G401.6 (cell line): ENCODE results near the gene YOD1.

Source experiments
- FAIRE-seq: peaks from 2 replicates; lab custom pipeline; 2012; peaks lifted over from hg19 to GRCh38; lab: Jason Lieb, UNC

Gene YOD1

DNA sequence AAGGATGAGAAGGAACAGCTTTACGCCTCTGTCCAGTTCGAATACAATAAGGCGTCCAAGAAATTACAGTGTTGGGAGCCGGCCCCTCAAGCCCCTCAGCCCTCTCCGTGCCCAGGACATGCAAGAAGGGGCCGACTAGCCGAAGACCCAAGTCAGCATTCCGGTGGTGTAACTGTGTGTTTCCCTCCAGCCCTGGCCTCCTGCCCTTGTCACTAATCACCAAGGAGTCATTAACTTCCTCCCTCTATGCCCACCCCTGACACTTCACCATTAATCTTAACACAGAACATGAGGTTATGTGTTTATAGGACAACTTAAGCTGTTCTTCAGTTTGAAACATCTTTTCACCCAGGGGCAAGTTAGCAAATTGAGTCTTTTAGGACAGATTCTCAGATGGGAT, 21.2 kb upstream of the YOD1 start:
- no peak for FAIRE-seq

DNA sequence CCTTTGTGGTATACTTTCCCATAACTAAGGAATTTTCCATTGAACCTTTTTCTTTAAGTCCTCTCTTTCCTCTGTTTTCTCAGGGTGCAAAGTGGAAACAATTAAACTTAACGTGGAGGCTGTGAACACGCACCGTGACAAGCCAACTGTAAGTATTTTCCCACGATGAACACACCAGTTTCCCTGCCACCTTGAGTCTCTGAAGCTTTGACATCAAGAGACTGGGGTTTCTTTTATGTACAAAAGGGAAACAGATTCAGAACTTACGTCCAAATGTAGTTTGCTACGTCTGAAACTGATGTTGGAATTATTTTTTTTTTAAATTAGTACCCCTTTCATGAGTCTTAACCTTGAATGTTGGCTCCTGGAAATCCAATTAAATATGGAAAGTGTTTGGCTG, 20.4 kb upstream of the YOD1 start:
- no peak for FAIRE-seq

DNA sequence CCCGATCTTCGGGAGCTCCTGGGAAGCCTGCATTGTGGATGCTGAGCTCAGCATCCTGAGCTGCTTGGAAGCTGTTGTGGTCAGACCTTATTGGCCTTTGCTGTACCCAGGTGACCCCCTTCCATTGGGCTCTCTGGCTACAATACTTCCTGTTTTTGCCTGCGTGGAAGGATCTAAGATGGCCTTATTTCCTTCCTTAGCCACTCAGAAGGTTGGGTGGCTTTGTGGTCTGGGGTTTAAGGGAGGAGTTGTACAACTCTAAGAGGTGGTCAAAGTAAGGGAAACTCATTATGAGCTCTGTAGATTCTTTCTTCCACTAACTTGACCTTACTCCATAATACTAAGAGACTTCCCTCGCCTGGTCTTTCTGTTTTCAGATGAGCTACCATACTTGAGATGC, 19.8 kb upstream of the YOD1 start:
- no peak for FAIRE-seq

DNA sequence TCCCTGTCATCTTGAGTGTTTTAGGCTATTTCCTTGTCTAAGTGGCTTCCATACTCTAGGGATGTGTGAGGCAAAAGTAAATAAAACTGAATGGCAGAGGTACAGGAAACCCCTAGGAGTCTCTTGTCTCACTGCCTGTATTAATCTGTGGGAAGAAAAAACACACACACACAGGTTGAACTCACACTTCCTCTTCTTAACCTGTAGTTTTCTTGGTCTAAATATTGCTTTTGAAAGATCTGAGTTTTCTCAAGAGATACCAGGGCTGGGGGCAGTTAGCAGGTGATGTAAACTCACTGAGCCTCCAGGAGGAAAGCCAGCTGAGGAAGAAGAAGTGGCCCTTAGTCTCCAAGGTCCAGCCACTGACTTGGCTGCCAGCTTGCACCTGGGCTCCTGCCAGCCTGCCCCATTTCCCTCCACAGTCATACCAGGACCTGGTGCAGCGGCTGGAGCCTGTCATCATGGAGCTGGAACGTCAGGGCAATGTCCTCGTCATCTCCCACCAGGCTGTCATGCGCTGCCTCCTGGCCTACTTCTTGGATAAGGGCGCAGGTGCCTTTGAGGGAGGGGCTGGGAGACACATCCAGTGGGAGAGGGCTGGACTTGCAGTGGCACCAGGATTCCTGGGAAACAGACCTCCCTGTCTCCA, 19.0 kb upstream of the YOD1 start:
- FAIRE-seq = no peak

DNA sequence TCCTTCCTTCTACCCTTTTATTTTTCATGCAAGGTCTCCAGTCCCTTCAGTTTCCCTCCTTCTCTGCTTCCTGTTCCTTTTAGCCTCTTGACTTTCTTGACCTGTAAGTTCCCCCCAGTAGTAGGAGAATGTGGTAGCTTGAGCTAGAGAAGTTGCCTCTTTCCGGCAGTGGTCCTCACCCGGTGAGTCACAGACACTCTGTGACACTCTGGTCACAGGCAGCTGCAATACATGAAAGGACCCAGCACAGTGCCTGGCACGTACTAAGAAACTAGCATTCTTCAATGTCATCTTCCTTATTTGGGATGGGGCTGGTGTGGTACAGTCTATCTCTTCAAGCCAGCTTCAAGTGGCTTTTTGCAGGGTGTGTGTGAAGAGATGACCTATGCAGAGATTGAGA, 18.1 kb upstream of the YOD1 start:
- FAIRE-seq = no peak

DNA sequence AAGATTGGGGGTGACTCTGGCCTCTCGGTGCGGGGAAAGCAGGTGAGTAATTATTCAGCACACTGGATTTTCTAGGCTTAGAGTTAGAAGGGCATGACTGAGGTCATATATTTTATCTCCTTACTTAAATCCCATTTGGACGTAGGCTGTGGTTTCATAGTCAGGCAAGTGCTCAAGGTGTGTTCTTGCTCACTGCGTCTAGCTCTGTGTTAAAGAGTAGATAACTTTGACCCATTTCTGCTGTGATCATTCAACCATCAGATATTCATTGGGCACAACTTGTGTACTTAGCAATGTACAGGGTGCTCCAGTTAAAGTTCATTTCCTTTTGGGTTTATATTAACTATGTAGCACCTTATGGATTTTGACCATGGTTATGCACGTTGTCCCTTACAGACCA, 16.7 kb upstream of the YOD1 start:
- FAIRE-seq = no peak

DNA sequence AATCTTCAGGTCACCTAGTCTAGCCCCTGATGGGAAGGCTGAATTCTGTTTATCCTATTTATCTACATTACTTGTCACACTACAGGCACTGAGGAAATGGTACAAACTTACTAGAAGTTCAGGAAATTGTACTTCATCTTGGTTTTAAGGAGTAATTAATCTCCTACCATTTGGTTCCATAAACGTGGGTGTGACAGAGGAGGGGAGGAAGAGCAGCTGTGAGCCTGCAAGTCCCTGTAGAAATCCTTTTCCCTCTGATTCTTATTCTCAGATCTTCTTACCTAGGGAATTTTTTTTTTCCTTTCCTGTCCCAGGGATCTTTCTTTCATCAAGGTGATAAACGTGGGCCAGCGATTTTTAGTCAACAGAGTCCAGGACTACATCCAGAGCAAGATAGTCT, 16.2 kb upstream of the YOD1 start:
- FAIRE-seq = no peak

DNA sequence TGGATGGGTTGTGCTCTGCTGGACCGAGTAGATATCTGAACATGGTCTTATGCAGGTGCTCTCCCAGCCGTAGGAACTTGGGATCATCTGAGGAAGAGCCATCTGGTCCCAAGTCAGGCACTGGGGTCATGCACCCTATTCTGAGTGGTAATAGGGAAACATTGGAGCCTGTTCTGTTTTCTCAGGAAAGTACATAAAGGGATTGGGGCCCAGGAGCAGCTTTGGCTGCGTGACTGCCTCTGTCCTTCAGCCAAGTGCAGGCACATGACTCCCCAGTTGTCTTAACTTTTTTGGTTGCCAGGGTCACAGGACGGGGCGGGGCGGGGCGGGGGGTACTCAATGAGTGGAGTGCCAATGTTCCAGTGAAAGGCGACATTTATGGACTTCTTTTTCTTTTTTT, 13.6 kb upstream of the YOD1 start:
- no peak for FAIRE-seq

DNA sequence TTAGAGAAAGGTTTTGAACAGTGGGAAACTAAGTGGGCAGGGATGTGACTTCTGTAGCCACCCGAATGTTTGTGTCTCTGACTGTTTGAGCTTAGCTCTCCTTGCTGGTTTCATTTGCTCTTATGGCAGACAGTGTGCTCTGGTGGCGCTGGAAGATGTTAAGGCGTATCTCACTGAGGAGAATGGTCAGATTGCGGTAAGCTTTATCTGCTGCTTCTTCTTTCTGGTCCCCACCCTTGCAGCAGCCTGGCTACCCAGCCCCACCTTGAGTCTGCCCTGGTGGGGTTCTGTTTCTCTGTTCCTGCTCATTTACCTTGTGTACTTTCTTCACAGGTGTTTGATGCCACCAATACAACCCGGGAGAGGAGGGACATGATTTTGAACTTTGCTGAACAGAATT, 12.0 kb upstream of the YOD1 start:
- no peak for FAIRE-seq

DNA sequence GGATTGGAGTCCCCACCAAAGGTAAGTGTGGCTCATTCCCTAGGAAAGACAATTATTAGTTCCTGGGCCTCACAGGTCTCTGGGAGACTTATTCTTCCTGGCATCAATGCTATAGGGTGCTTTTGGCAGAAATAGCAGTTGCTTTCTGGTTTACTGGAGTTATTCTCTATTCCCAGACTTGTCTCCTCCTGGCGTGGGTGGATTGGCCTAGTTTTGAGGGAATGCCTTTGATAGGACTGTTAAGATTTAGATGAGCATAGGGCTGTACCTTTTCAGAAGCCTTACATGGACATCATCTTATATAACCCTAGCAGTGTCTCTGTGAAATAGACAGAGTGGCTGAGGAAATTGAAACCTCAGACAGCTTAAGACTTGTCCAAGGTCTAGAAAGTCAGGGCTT, 11.1 kb upstream of the YOD1 start:
- no peak for FAIRE-seq

DNA sequence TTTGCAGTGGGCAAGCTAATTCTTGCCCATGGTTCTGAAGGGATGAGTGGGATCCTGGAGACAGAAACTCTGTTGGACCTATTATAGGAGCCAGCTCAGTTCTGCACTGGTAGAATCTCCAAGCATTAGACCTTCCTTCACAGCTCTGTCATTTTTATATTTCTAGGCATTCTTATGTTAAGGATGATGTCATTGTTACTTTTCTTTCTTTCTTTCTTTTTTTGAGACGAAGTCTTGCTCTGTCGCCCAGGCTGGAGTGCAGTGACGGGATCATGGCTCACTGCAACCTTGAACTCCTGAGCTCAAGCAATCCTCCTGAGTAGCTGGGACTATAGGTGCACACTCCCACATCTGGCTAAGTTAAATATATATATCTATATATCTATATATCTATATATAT, 9.6 kb upstream of the YOD1 start:
- FAIRE-seq = no peak

DNA sequence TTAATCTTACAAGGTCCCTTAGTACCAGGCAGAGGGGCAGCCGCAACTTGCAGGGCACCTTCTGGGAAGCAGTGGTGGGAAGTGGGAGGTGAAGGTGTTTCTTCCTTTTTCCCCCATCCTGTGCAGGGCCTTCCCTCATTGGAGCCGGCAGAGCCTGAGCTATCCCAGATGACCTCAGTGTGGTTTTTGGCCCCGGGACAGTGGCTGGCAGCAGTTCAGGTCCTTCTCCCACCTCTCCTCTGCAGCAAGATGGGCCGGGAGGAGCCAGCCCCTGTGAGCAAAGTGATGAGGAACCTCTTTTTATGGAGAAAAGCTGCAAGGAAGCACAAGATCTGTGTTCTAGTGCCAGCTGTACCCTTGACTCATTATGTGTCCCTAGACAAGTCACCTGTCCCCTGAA, 8.9 kb upstream of the YOD1 start:
- FAIRE-seq = no peak

DNA sequence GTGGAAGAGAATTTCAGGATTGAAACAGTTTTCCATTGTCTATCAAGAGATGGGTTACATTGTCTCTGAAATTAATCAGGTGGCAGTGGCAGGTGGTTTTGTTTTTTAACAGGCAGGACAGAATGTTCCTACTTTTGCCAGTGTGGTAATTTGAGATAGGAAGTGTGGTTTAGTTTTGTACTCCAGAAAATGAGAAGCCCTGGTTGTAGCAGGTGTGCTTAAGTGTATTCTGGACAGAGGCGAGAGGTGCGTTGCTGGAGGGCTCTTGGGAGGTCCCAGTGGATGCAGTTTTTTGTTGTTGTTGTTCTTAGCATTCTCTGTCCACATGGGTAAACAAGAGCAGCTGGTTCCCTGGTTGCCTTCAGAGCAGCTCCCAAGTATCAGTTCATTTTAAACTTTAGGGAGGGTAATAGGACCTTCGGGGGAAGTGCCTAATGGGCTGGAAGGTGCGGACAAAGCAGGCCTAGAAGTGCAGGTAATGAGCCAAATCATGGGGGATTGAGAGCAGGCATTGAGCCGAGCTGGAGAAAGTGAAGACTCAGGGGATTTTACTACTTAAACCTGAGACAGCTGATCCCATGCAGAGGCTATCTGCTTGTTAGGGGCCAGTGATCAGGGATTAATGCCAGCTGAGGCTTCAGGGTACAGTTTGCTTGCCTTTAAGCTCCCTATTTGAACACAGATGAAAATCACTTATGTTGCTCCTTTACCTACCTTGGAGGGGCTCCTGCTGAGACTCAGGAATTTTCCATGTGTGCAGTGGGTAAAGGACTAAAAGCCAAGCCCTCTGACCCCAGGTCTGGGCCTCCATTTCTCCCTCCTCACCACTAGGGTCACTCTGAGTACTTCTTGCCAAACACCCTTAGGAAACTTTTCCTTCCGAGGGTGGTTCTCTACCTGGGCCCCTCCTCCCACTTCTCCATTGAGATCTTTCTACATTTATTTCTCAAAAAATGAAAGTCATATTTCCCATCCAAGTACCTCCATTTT, 8.2 kb upstream of the YOD1 start:
- FAIRE-seq = no peak

DNA sequence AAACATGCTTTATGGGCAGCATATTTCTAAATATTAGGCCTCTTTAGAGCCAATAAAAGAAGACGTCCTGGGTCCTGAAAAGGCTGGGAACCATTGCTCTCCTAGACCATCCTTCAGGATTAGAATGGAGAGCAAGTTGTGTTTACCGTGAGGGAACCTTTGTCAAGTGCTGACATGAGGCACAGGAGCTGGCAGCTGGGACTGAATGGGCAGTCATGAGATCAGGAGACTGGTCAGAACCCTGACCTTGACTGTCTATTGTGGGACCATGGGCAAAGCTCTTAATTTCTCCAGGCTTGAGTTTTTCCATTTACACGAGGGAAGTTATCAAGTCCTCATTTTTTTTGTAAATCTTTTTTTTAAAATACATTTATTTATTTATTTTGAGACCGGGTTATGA, 7.2 kb upstream of the YOD1 start:
- FAIRE-seq = no peak

DNA sequence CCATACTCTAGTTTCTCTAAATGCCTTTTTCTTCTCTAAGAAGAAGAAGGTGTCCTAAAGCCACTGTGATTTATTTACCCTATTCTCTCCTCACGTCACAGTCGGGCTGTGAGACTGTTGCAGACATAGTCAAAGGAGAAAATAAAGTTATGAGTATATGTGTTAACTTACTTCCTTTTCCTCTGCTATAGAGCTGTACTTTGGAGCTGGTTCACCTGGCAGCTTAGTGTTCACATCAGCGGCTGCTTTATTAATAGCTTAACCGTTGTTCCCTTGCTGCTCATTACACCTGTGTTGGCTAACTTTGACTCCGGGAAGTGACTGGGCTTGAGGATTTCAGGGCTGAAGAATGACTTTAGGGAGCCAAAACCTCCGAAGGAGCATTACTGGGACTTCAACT, 5.7 kb upstream of the YOD1 start:
- FAIRE-seq = no peak

DNA sequence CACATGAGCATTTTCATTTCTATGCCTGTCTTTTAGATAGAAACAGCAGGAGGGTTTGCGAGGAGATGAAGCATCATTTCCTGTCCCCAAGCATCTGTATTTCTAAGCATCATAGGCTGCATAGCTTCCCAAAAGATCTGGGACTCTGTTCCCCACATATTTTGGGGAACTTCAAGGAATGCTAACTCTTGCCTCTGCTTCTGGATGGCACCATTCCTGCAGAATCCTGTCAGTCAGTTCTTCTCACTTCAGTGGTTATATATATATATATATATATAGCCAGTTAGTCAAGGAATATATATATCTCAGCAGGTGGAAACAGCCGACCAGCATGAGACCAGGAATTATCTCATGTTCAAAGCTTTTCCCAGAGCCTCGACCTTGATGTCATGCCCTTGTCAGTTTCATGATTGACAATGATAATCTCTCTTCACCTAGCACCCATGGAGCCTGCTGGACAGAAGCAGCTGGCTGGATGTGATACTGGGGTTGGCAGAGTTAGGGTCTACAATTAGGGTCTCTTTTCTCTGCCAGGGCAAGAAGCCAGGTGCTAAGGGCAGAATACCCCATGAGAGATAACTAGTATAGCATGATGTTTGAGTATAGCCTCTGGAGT, 4.5 kb upstream of the YOD1 start:
- FAIRE-seq = no peak

DNA sequence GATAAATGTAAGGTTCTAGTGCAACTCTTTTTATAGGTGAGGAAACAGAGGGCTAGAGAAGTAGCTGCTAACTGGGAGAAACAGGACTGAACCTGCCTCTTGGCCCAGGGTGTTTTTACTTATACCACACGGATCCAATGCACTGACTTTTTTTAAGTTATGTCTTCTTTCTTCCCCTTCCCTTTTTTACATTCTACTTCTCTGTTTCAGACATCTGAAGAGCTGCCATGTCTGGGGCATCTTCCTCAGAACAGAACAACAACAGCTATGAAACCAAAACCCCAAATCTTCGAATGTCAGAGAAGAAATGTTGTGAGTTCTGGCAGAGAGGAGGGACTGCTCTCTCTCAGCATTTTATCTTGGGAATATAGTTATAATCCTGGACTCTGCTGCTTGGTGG, 3.5 kb upstream of the YOD1 start:
- FAIRE-seq = no peak

DNA sequence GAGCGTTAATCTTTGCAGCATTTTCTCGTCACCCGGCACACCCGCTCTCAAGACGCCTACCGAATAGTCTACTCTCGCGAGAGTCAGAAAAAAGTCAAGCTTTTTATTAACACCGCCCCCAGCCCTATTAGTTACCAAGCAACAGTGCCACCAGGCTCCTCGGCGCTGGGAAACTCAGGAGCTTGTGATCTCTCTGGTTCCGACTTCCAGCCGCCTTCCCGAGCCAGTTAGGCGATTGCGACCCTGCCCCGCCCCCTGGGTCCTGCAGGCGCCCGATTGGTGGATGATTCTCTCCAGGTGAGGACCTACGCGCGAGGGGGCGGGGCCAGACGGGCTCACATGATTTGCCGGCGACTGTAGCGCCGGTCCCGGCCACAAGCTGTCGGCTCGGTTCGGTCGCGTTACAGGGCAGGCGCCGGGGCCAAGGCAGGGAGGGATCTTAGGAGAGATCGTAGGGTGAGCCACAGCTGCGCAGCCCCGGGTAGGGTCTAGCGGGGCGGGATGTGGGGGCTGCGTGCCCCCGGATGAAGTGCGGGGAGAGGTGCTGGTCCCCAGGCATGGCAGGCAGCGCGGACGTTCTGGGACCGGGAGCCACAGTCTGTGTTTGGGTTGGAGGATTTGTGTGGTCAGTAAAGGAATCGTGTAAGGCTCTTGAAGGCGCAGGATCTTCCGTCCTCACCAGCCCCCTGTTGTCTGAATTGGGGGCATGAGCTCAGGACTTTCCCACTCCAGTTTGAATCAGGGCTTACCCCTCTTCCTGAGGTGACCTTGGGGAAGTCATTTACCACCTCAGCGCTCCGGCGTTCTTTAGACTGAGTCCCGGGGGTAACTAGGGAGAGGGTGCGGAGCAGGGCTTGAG, 2.1 kb upstream of the YOD1 start, which contains the start of gene PFKFB2:
TSS of gene PFKFB2 (plus strand) at position 365 of the 859 bp plus-strand sequence. CDS start 1,443 bp downstream, outside the sequence.
- FAIRE-seq = peak; percentile 99

DNA sequence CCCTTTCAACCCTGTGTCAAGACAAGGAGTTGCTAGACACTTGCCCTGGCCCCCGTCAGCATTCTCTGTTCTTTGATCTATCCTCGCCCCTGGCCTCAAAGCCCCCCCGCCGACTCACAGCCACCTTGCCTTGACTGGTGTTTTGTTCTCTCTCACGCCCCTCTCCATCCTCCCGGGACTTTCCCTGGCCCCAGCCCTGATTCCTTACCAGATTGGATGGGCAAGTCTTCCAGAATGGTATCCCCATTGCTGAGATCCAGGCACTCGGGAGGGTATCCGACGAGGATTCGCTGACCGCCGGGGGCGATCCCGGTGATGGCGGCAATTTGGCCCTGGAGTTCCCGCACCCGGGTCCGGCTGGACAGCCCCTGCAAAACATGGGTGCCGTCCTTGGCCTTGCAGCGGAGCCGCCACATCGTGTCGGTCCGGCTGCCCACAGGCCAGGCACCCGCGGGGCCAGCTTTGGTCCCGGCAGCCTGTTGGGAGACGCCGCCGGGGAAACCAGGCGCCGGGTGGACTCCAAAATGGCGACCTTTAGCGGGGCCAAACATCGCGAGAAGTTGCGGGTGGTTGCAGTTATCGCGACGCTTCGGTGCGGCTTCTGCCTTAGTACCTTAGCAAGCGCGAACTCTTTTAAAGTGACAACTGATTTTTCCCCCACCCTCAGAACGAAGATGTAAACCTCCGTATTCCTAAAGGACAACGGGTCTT, 373 bp downstream of the YOD1 start:
- FAIRE-seq = peak; percentile 48

DNA sequence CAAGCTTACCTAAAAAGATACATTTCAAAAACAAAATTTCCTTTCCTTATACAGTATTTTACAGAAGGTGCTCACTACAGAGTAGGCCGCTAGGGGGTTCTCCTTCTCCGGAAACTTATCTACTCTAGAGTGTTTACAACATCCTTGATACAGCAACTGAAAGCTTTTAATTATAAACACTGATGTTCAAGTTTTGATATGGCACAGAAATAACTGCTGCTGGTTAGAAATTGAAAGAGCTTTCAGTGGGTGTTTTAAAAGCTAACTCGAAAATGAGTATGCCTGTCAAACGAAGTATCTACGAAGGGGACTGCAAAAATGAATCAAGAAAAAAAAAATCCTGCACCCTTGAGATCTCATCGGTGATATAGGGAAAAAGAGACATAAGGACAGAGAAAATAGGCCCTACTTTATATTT, 1.0 kb downstream of the YOD1 start:
- peak; percentile 73 for FAIRE-seq

DNA sequence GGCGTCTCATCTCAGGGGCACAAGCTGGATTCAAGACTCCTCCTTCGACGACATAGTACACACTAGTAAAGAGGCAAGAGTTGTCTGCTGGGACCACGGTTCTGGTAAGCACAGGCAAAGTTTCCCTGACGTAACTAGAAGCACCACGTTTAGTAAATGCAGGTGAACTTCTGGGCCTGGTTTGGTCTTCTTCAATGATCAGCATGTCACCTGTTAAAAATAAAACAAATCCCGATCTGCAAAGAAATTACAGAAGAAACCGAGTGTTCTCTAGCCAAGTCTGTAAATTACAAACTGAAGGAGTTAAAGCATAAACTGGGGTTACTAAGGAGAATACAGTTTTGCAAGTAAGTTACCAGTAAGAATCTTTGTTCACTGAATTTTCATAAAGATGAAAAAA, 1.5 kb downstream of the YOD1 start:
- FAIRE-seq = no peak

DNA sequence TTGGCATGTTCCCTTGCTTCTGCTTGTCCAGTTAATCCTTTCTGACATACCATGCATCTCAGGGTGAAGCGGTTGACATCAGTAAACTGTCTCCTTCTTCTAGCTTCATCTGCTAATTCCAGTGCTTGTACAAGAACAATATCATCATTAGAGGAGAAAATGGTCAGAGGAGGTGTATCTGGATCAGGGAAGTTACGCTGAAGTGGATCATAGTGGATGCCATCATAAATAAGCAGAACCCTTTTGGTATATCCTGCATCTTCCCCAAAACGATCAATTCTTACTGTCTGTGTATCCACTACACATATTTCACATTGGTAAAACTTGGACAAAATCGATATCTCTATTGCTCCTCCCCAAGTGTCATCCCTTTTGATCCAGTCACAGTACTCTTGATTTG, 2.0 kb downstream of the YOD1 start:
- no peak for FAIRE-seq
